ENCODE data around the gene FAM118B.

GRCh38 chr11:126281666-126282175 is 70.1 kb downstream of the FAM118B start:
- TF ChIP-seq EP300 (IDR thresholded peaks at IDR 0.05) (no peak), POLR2A (IDR thresholded peaks at IDR 0.05) (no peak)

Measured in tibial nerve (tissue), 3 donors.